Vagina (tissue), 2 donors: ENCODE measurements around the gene KIF16B.

ENCODE experiments used
- CTCF ChIP-seq, 3 experiments: fragments of 450-650 bp in 2 of 3; fragments of 200-600 bp in 1 of 3; sonication (generic) in 1 of 3; IDR thresholded peaks; one replicate each; pipeline ENCODE4 v1.5.1; 2017 to 2019; ENCODE audit warnings: antibody characterized with exemption in 3 of 3, mild to moderate bottlenecking in 2 of 3, moderate library complexity in 2 of 3
- POLR2A ChIP-seq, 2 donors: fragments of 450-650 bp; IDR thresholded peaks; one replicate each; pipeline ENCODE4 v1.6.1; 2017; ENCODE audit warnings: antibody characterized with exemption in 2 of 2, mild to moderate bottlenecking in 2 of 2, moderate library complexity in 2 of 2
- POLR2AphosphoS5 ChIP-seq, 2 donors: sonication (generic); formaldehyde crosslinking; IDR thresholded peaks; one replicate each; pipeline ENCODE4 v1.9.0; 2017; ENCODE audit warnings: antibody characterized with exemption in 2 of 2, mild to moderate bottlenecking in 2 of 2, low read depth in 1 of 2; ENCODE audit not compliant: insufficient read depth in 1 of 2

- TF ChIP-seq POLR2A (IDR thresholded peaks at IDR 0.05): no peak
- TF ChIP-seq CTCF (IDR thresholded peaks at IDR 0.05): no peak
- no peak for TF ChIP-seq POLR2AphosphoS5 (IDR thresholded peaks at IDR 0.05; ENCODE audit: insufficient read depth in 1 of 2, low read depth in 1 of 2)
These were observed 221.8 kb downstream of the KIF16B start for GRCh38 chr20:16351415-16351814.
